ENCODE data around the gene PDGFD. TPM values are rescaled to one million over a fixed set of nuclear protein-coding genes. Genes with fewer than 3 reads are reported as not detected.

Gene PDGFD
- total and polyA plus RNA-seq, 2 donors (not counting 3 experiments of a cell fraction or from before 2014, with no cell fraction given): 6.3 to 13.1 TPM

DNA sequence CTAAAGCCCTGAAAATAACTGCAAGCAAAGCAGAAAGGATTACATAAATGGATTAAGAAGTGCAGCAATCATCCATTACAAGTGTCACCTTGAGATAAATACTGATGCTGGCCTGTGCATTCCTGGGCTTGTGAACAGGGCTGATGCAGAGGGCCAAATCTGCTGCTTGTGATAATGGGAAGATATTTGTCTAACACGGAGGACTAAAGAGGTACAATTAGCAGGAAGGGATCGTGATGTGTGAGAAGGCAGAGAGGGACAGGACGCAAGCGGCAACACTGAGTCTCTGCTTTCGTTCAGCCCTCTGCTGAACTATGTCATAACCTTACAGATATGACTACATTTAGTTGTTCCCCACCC, 235.2 kb downstream of the PDGFD start:
- Histone ChIP-seq H3K9me3 (replicated peaks; ENCODE audit: control insufficient read depth, insufficient read depth, low read length) (no peaks in the 10 kb centered on the region), H4K20me1 (replicated peaks; ENCODE audit: control insufficient read depth, extremely low read depth, insufficient read depth, low read length) (no peaks in the 10 kb centered on the region), H3K9me1 (replicated peaks; ENCODE audit: control insufficient read depth, extremely low read depth, insufficient read depth, low read length) (no peaks in the 10 kb centered on the region), H2AFZ (ENCODE audit: low read depth, low read length) (no peak overlapping the region), H3K27me3 (ENCODE audit: control insufficient read depth in 2 of 2, insufficient read depth in 2 of 2, low read length in 2 of 2) (no peaks in the 10 kb centered on the region), H3K4me3 (replicated peaks in 1 of 3; ENCODE audit: insufficient read depth in 1 of 3, low read depth in 1 of 3, low read length in 3 of 3) (no peak overlapping the region), H3K4me2 (ENCODE audit: insufficient read depth, low read length) (no peak overlapping the region), H3K36me3 (ENCODE audit: control insufficient read depth in 2 of 2, extremely low read depth in 1 of 2, insufficient read depth in 2 of 2, low read length in 2 of 2) (no peaks in the 10 kb centered on the region), H3K27ac (ENCODE audit: insufficient read depth, low read depth, low read length) (no peak overlapping the region), H3K79me2 (ENCODE audit: control insufficient read depth, insufficient read depth, low read length) (no peaks in the 10 kb centered on the region), H3K9ac (replicated peaks; ENCODE audit: extremely low read depth, insufficient read depth, low read length) (no peak overlapping the region), H3K4me1 (ENCODE audit: control insufficient read depth, extremely low read depth, insufficient read depth, low read length) (no peaks in the 10 kb centered on the region)
- intact Hi-C loops (cut with micrococcal nuclease): loop anchor here (10.0 kb wide), 1 partner anchor 1936 kb away; no protein-coding TSS in a partner anchor
- BruUV-seq (replicated peaks): no TSS peak
- ChIA-PET POLR2A (no interaction called here), CTCF (no interaction called here)
- no peak for FAIRE-seq
- no peak for DNase-seq (ENCODE audit: low read depth, low spot score)
- dilution Hi-C loops (cut with MboI; ENCODE audit: extremely low pct_ligation_motif_present, low sequenced_read_pairs): no loop called here
- TF ChIP-seq POLR2AphosphoS5 (IDR thresholded peaks at IDR 0.05; ENCODE audit: insufficient read depth, low read depth, low read length) (no peak), EZH2 (IDR thresholded peaks at IDR 0.05; ENCODE audit: borderline replicate concordance, low read depth, low read length, severe bottlenecking) (no peak), GATA2 (IDR thresholded peaks at IDR 0.05; ENCODE audit: insufficient read depth, insufficient read length, low read depth, low read length) (no peak), JUN (IDR thresholded peaks at IDR 0.05; ENCODE audit: borderline replicate concordance, insufficient read depth, insufficient read length, low read depth) (no peak), FOS (IDR thresholded peaks at IDR 0.05; ENCODE audit: borderline replicate concordance, insufficient read depth, low read length) (no peak), MYC (IDR thresholded peaks at IDR 0.05; ENCODE audit: low read depth, low read length) (no peak), POLR2A (IDR thresholded peaks at IDR 0.05; ENCODE audit: low read depth, low read length) (no peak)
- TF ChIP-seq, protein P1, sequence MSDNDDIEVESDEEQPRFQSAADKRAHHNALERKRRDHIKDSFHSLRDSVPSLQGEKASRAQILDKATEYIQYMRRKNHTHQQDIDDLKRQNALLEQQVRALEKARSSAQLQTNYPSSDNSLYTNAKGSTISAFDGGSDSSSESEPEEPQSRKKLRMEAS (IDR thresholded peaks at IDR 0.05; ENCODE audit: insufficient read depth, insufficient read length): no peak
- TF ChIP-seq, protein P2, sequence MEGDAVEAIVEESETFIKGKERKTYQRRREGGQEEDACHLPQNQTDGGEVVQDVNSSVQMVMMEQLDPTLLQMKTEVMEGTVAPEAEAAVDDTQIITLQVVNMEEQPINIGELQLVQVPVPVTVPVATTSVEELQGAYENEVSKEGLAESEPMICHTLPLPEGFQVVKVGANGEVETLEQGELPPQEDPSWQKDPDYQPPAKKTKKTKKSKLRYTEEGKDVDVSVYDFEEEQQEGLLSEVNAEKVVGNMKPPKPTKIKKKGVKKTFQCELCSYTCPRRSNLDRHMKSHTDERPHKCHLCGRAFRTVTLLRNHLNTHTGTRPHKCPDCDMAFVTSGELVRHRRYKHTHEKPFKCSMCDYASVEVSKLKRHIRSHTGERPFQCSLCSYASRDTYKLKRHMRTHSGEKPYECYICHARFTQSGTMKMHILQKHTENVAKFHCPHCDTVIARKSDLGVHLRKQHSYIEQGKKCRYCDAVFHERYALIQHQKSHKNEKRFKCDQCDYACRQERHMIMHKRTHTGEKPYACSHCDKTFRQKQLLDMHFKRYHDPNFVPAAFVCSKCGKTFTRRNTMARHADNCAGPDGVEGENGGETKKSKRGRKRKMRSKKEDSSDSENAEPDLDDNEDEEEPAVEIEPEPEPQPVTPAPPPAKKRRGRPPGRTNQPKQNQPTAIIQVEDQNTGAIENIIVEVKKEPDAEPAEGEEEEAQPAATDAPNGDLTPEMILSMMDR (IDR thresholded peaks at IDR 0.05; ENCODE audit: extremely low read depth in 1 of 2, insufficient read depth in 1 of 2, low read depth in 1 of 2, low read length in 2 of 2): no peak

Data from endothelial cell of umbilical vein (primary cell).